B cell (primary cell): Measurements from ENCODE around the gene ZMIZ1.

Experiments used
- CTCF ChIP-seq: fragments of 200-600 bp; IDR thresholded peaks from one replicate; pipeline ENCODE4 v1.8.0; 2022; ENCODE audit warnings: antibody characterized with exemption, mild to moderate bottlenecking
- EZH2 ChIP-seq: IDR thresholded peaks from 2 replicates; pipeline ENCODE4 v1.6.1; 2012; ENCODE audit warnings: borderline replicate concordance, low read depth, mild to moderate bottlenecking, moderate library complexity, low read length; ENCODE audit not compliant: insufficient read depth, poor library complexity, severe bottlenecking

- TF ChIP-seq CTCF (no peak), EZH2 (no peak)
These were observed 21.5 kb downstream of the ZMIZ1 start for GRCh38 chr10:79090134-79090803.
